Activated CD8-positive, alpha-beta memory T cell treated with anti-CD3 and anti-CD28 coated beads for 1 hour (primary cell): ENCODE results near the gene C1orf50.
"Not testable (repeated sequence)": the region's sequence is repeated elsewhere in the genome, so short reads cannot be mapped to it uniquely, and the experiment has no call there.

Experiments used
- DNase-seq, 2 donors: peaks; one replicate each; pipeline ENCODE4 v3.0.0-alpha.2; 2020; ENCODE audit warnings: low read depth in 1 of 2; ENCODE audit errors: extremely low read depth in 1 of 2

Gene C1orf50

GRCh38 chr1:42797979-42798378 is 30.9 kb downstream of the C1orf50 start:
- no peak for DNase-seq

GRCh38 chr1:42801832-42802473 is 34.9 kb downstream of the C1orf50 start:
- no peak for DNase-seq

GRCh38 chr1:42806171-42806570 is 39.1 kb downstream of the C1orf50 start:
- DNase-seq: no peak

- DNase-seq: no peak
Observed at GRCh38 chr1:42806593-42806992, 39.5 kb downstream of the C1orf50 start.

- DNase-seq: no peak
Observed at GRCh38 chr1:42807056-42807668, 40.1 kb downstream of the C1orf50 start.

- not testable (repeated sequence) for DNase-seq
Observed at GRCh38 chr1:42814815-42815214, 47.8 kb downstream of the C1orf50 start.

GRCh38 chr1:42815941-42816584 is 49.0 kb downstream of the C1orf50 start:
- DNase-seq: no peak

GRCh38 chr1:42816585-42817439 is 49.8 kb downstream of the C1orf50 start, which contains the start of the genes ERMAP and SVBP:
Gene ERMAP (plus strand): TSS chr1:42817122. CDS start chr1:42830449, 13,327 bp downstream.
Gene SVBP (minus strand): TSS chr1:42817397. CDS start chr1:42816544, 853 bp downstream.
- peak; percentile 82 to 97 for DNase-seq

GRCh38 chr1:42817440-42817767 is 50.4 kb downstream of the C1orf50 start:
- DNase-seq: no peak

- DNase-seq: no peak
Observed at GRCh38 chr1:42817976-42818375, 50.9 kb downstream of the C1orf50 start.

- DNase-seq: no peak
Observed at GRCh38 chr1:42820813-42821212, 53.8 kb downstream of the C1orf50 start.

GRCh38 chr1:42821690-42822089 is 54.6 kb downstream of the C1orf50 start:
- DNase-seq: no peak

- no peak for DNase-seq
Observed at GRCh38 chr1:42822800-42823392, 55.8 kb downstream of the C1orf50 start.

GRCh38 chr1:42824481-42825035 is 57.5 kb downstream of the C1orf50 start:
- DNase-seq: no peak

GRCh38 chr1:42825036-42825851 is 58.2 kb downstream of the C1orf50 start:
- no peak for DNase-seq
